Pancreas (tissue), 10 donors: Measurements from ENCODE around the gene LRRC23. TPM values are rescaled to one million over a fixed set of nuclear protein-coding genes. Genes with fewer than 3 reads are reported as not detected.

Experiments used
- ATAC-seq, 4 donors: fragments of 200-7000 bp; cut with Tn5 transposase; one replicate each; pipeline versions ENCODE4 v1.8.0 to v1.9.1; 2020; ENCODE audit warnings: mild to moderate bottlenecking in 4 of 4, moderate library complexity in 4 of 4
- DNase-seq, 6 donors: peaks; one replicate each; pipeline ENCODE4 v3.0.0-alpha.2; 2020
- FAIRE-seq: peaks from 2 replicates; lab custom pipeline; 2012; peaks lifted over from hg19 to GRCh38; lab: Jason Lieb, UNC
- H3K27ac ChIP-seq, 4 donors: fragments of 200-600 bp; sonication (generic); 1 replicate in 3 of 4; 2 replicates in 1 of 4; pipeline versions ENCODE4 v1.5.0 to v1.8.0; 2020
- H3K27me3 ChIP-seq, 4 donors: fragments of 200-600 bp; one replicate each; pipeline ENCODE4 v1.8.0; 2021
- H3K36me3 ChIP-seq, 3 donors: fragments of 200-600 bp; sonication (generic) in 1 of 3; one replicate each; pipeline versions ENCODE4 v1.5.0 to v1.8.0; 2020 to 2021
- H3K4me1 ChIP-seq, 3 donors: fragments of 200-600 bp; one replicate each; pipeline ENCODE4 v1.8.0; 2021
- H3K4me3 ChIP-seq, 4 donors: fragments of 200-600 bp; sonication (generic) in 2 of 4; one replicate each; pipeline versions ENCODE4 v1.5.0 to v1.8.0; 2020 to 2021
- H3K9me3 ChIP-seq, 4 donors: fragments of 200-600 bp; one replicate each; pipeline ENCODE4 v1.8.0; 2021
- CTCF ChIP-seq, 4 donors: fragments of 200-600 bp; sonication (generic) in 3 of 4; IDR thresholded peaks; one replicate each; pipeline versions ENCODE4 v1.5.0 to v1.8.0; 2021; ENCODE audit warnings: antibody characterized with exemption in 4 of 4
- WGBS, 2 donors: extraction: QIAGEN DNeasy Blood & Tissue Kit; methylation state at CpG; one replicate each; pipeline ENCODE4 v1.1.7; 2013; 5-methylcytosine and 5-hydroxymethylcytosine counted together
- intact Hi-C, 3 donors: fragments of 100-400 bp; cut with DNase I; formaldehyde crosslinking; loops; one replicate each; pipeline versions ENCODE4 v1.11.1 to v1.14.2; 2022
- polyA plus RNA-seq, 2 donors: library from polyadenylated mRNA; stranded (reverse); fragments of 200-250 nt; gene quantifications; one replicate each; pipeline ENCODE4 v1.2.3, GENCODE V29; 2013
- total RNA-seq, 6 donors: library from RNA; stranded (reverse); fragmentation: NEBNext Ultra II Directional in 4 of 6; extraction: Animal tissue kit (Norgen Biotek cat#: 25700) in 4 of 6; gene quantifications; one replicate each; pipeline versions ENCODE4 v1.2.1 to v1.2.4, GENCODE V29; 2021 to 2023
- donor health status: healthy with polysubstance abuse.
- donor health status: DM: no; HTN: no; CAD: no; lungs with moderate emphysema.
- donor health status: DM: no; HTN: no; CAD: no.
- donor health status: control.
- donor health status: control.
- donor health status: Bipolar disorder and iron deficiency.
- donor health status: DM: yes; HTN: yes; CAD: no.
- donor health status: DM: no; HTN: no; CAD: no.
- donor health status: DM: no; HTN: no; CAD: no.
- donor health status: DM: yes; HTN: yes; CAD: no.

The LRRC23 gene
- total and polyA plus RNA-seq, 8 donors, result 1.7 to 13.0 (median 3.8) TPM

GRCh38 chr12:6866163-6866919 is 38.3 kb upstream of the LRRC23 start:
- H3K36me3 ChIP-seq, result peaks cover 0 to 18% (median 0%) of the 10 kb centered on the region in 3 donors
- ATAC-seq (no peak), DNase-seq (peak in 2 of 6 donors; percentile 57 to 78), FAIRE-seq (no peak)
- no peaks in the 10 kb centered on the region for H3K27me3 ChIP-seq
- 73 to 75% methylated on average over 18 to 19 of the region's 19 CpGs for WGBS, 2 donors
- peaks cover 0 to 19% (median 14%) of the 10 kb centered on the region in 3 donors for H3K4me1 ChIP-seq
- peak overlapping the region in 2 of 4 donors; percentile 100 for H3K4me3 ChIP-seq
- H3K27ac ChIP-seq, result peak overlapping the region in 3 of 4 donors; percentile 90 to 99 (median 95)
- intact Hi-C loops, result no loop called here
- no peaks in the 10 kb centered on the region for H3K9me3 ChIP-seq
- no peak for TF ChIP-seq CTCF (IDR thresholded peaks at IDR 0.05)

GRCh38 chr12:6866920-6867412 is 37.7 kb upstream of the LRRC23 start:
- Histone ChIP-seq H3K4me1 (peaks cover 6 to 25% (median 14%) of the 10 kb centered on the region in 3 donors), H3K4me3 (peak overlapping the region; percentile 91 to 100 (median 98)), H3K27ac (peak overlapping the region; percentile 82 to 99 (median 92)), H3K36me3 (peaks cover 0 to 13% (median 0%) of the 10 kb centered on the region in 3 donors), H3K27me3 (no peaks in the 10 kb centered on the region), H3K9me3 (no peaks in the 10 kb centered on the region)
- FAIRE-seq, result no peak
- no peak for TF ChIP-seq CTCF (IDR thresholded peaks at IDR 0.05)
- ATAC-seq, result peak; percentile 4 to 22 (median 9)
- DNase-seq, result peak in 1 of 6 donors; percentile 37
- intact Hi-C loops, result no loop called here
- 1 to 2% methylated on average over 33 of the region's 33 CpGs for WGBS, 2 donors

GRCh38 chr12:6867413-6868210 is 37.0 kb upstream of the LRRC23 start, which contains the start of gene TPI1:
Gene TPI1, plus strand, starts transcription at chr12:6867531. Its CDS starts 36 bp downstream, at chr12:6867567.
- peak; percentile 80 to 94 (median 89) for DNase-seq
- peak; percentile 86 to 90 (median 88) for ATAC-seq
- WGBS, 2 donors, result 0% methylated on average over 53 to 86 of the region's 86 CpGs
- no peaks in the 10 kb centered on the region for H3K9me3 ChIP-seq
- H3K27ac ChIP-seq, result peak within 1 kb of the TSS; percentile 82 to 99 (median 92)
- no peak for FAIRE-seq
- intact Hi-C loops, result no loop called here
- H3K4me3 ChIP-seq, result peak within 1 kb of the TSS; percentile 91 to 100 (median 98)
- peaks cover 9 to 27% (median 14%) of the 10 kb centered on the region in 3 donors for H3K4me1 ChIP-seq
- no peak for TF ChIP-seq CTCF (IDR thresholded peaks at IDR 0.05)
- H3K36me3 ChIP-seq, result peaks cover 0 to 13% (median 0%) of the 10 kb centered on the region in 3 donors
- no peaks in the 10 kb centered on the region for H3K27me3 ChIP-seq

GRCh38 chr12:6868211-6869048 is 36.2 kb upstream of the LRRC23 start:
- Histone ChIP-seq H3K4me3 (peak overlapping the region; percentile 91 to 100 (median 98)), H3K27me3 (no peaks in the 10 kb centered on the region), H3K36me3 (peaks cover 0 to 11% (median 0%) of the 10 kb centered on the region in 3 donors), H3K27ac (peak overlapping the region; percentile 82 to 99 (median 92)), H3K9me3 (no peaks in the 10 kb centered on the region), H3K4me1 (peaks cover 9 to 27% (median 14%) of the 10 kb centered on the region in 3 donors)
- intact Hi-C loops, result no loop called here
- no peak for TF ChIP-seq CTCF (IDR thresholded peaks at IDR 0.05)
- ATAC-seq (peak in 3 of 4 donors; percentile 0 to 1 (median 0)), DNase-seq (peak in 1 of 6 donors; percentile 37), FAIRE-seq (no peak)
- WGBS, 2 donors, result 7 to 10% methylated on average over 20 to 22 of the region's 22 CpGs
